A549 treated with Mapracorat at 1 μM for 4 hours (cell line): ENCODE data around the gene MCCC1. TPM values are rescaled to one million over a fixed set of nuclear protein-coding genes. Genes with fewer than 3 reads are reported as not detected.

Experiments used
- total RNA-seq: library from RNA; stranded (reverse); fragments of 200-300 nt; extraction: Qiagen RNA extraction; gene quantifications from 5 replicates; pipeline ENCODE4 v1.2.3, GENCODE V29; 2022

Gene MCCC1
- total RNA-seq, result 7.1 to 8.5 TPM (median 8.1 TPM) in 5 replicates

GRCh38 chr3:183099026-183099837 lies at the start of gene MCCC1:
MCCC1 (minus strand) TSS chr3:183099496; CDS start chr3:183099440, 56 bp downstream.

GRCh38 chr3:182980204-182981037 lies 118.9 kb downstream of the MCCC1 start, which contains the start of gene DCUN1D1:
DCUN1D1 (minus strand) TSS chr3:182980538; CDS start chr3:182980489, 49 bp downstream.

Other genes starting within 250 kb of the MCCC1 start
- 12.5 to 23.9 TPM (median 16.2 TPM) in 5 replicates for gene DCUN1D1, start 119.0 kb downstream of the MCCC1 start, total RNA-seq
- 0.09 to 0.23 TPM (median 0.16 TPM) in 5 replicates for gene LAMP3, start 63.2 kb upstream of the MCCC1 start, total RNA-seq
- 21.6 to 28.2 TPM (median 26.8 TPM) in 5 replicates for gene B3GNT5, start 153.8 kb upstream of the MCCC1 start, total RNA-seq